Endothelial cell of umbilical vein (primary cell): Measurements from ENCODE around the gene FHOD1.

Source experiments
- POLR2A ChIP-seq: IDR thresholded peaks from 2 replicates; pipeline ENCODE4 v1.6.1; 2012; ENCODE audit warnings: low read depth, mild to moderate bottlenecking, control low read depth, low read length
- POLR2AphosphoS5 ChIP-seq: IDR thresholded peaks from 2 replicates; pipeline ENCODE4 v1.6.1; 2012; ENCODE audit warnings: low read depth, mild to moderate bottlenecking, control low read depth, low read length, moderate library complexity; ENCODE audit not compliant: insufficient read depth

DNA sequence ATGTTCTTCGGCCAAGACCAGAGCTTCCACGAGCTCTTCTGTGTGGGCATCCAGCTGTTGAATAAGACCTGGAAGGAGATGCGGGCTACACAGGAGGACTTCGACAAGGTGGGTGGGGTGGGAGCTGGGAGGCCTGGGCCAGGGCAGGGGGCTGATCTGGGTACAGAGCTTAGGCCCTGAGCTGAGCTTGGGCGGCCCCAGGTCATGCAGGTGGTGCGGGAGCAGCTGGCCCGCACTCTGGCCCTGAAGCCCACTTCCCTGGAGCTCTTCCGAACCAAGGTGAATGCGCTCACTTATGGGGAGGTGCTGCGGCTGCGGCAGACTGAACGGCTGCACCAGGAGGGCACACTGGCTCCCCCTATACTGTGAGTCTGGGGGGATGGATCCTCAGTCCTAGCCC, 44.9 kb downstream of the FHOD1 start:
- TF ChIP-seq POLR2AphosphoS5 = no peak
- no peak for TF ChIP-seq POLR2A
